Testis (tissue), 5 donors: ENCODE data around the gene BLZF1. TPM values are rescaled to one million over a fixed set of nuclear protein-coding genes. Genes with fewer than 3 reads are reported as not detected.

Experiments
- DNase-seq: peaks from one replicate; pipeline ENCODE4 v3.0.0-alpha.2; 2019
- H3K27ac ChIP-seq, 2 donors: fragments of 200-600 bp; sonication (generic); one replicate each; pipeline ENCODE4 v1.5.1; 2019
- H3K27me3 ChIP-seq: fragments of 200-600 bp; sonication (generic); one replicate; pipeline ENCODE4 v1.5.1; 2019
- H3K36me3 ChIP-seq: fragments of 200-600 bp; sonication (generic); one replicate; pipeline ENCODE4 v1.5.1; 2017; ENCODE audit warnings: low read depth; ENCODE audit errors: missing control alignments
- H3K4me1 ChIP-seq: fragments of 200-600 bp; sonication (generic); one replicate; pipeline ENCODE4 v1.5.1; 2019
- H3K4me3 ChIP-seq, 2 donors: fragments of 200-600 bp; sonication (generic); one replicate each; pipeline ENCODE4 v1.5.1; 2017 to 2019
- H3K9me3 ChIP-seq: fragments of 200-600 bp; sonication (generic); one replicate; pipeline ENCODE4 v1.5.1; 2017
- CTCF ChIP-seq, 3 experiments: fragments of 450-650 bp in 2 of 3; fragments of 200-600 bp in 1 of 3; sonication (generic) in 1 of 3; IDR thresholded peaks; one replicate each; pipeline ENCODE4 v1.5.1; 2016 to 2019; ENCODE audit warnings: antibody characterized with exemption in 3 of 3, mild to moderate bottlenecking in 2 of 3, moderate library complexity in 1 of 3
- POLR2A ChIP-seq: fragments of 450-650 bp; IDR thresholded peaks from one replicate; pipeline ENCODE4 v1.6.1; 2017; ENCODE audit warnings: antibody characterized with exemption, mild to moderate bottlenecking, moderate library complexity
- WGBS, 2 donors: methylation state at CpG; one replicate each; pipeline ENCODE4 v1.1.5; 2018; 5-methylcytosine and 5-hydroxymethylcytosine counted together
- intact Hi-C: fragments of 100-400 bp; cut with DNase I; formaldehyde crosslinking; loops from one replicate; pipeline ENCODE4 v1.15.1; 2023; ENCODE audit warnings: low total_unique reads
- long read RNA-seq, 2 donors: transcript quantifications; one replicate each; lab custom pipeline, GENCODE V29; 2026
- polyA plus RNA-seq: library from polyadenylated mRNA; stranded (reverse); fragments of 350-450 nt; fragmentation: Illumina TruSeq; extraction: RNeasy Lipid Tissue Mini Kit (QIAGEN cat#74804); gene quantifications from one replicate; pipeline ENCODE4 v1.2.3, GENCODE V29; 2014; ENCODE audit warnings: low read depth, low replicate concordance; ENCODE audit not compliant: insufficient read depth
- total RNA-seq, 2 donors: library from RNA; depleted of rRNA; stranded (reverse); fragments of >200 nt; gene quantifications; one replicate each; pipeline ENCODE4 v1.2.3, GENCODE V29; 2016

Gene BLZF1
- 10 to 100 TPM; 33.4 to 44.2 TPM for total RNA-seq
- 35.1 TPM for polyA plus RNA-seq
- long read RNA-seq, donor 1, transcript BLZF1-203 (7 exons, 2,749 nt) = major isoform, 5 of 9 reads
- long read RNA-seq, donor 1, partial matches to known transcripts = 0 of 9 reads
- long read RNA-seq, donor 1, other reads (novel, unspliced or antisense) = 0 of 9 reads
- long read RNA-seq, donor 2, transcript BLZF1-203 (7 exons, 2,749 nt) = major isoform, 6 of 24 reads
- long read RNA-seq, donor 2, partial matches to known transcripts = 15 of 24 reads
- long read RNA-seq, donor 2, other reads (novel, unspliced or antisense) = 0 of 24 reads

GRCh38 chr1:169367686-169368405 is at the start of gene BLZF1, which contains the start of gene NME7:
Gene BLZF1 (plus strand): TSS chr1:169368195. CDS start chr1:169369523, 1,328 bp downstream.
Gene NME7 (minus strand): TSS chr1:169367797. CDS start chr1:169367710, 87 bp downstream.
- intact Hi-C loops = no loop called here
- Histone ChIP-seq H3K27ac (peak within 1 kb of the TSS; percentile 76 to 84), H3K4me3 (peak within 1 kb of the TSS; percentile 64 to 88), H3K9me3 (no peaks in the 10 kb centered on the region), H3K4me1 (peaks cover 15% of the 10 kb centered on the region), H3K27me3 (no peaks in the 10 kb centered on the region), H3K36me3 (no peaks in the 10 kb centered on the region)
- TF ChIP-seq CTCF (IDR thresholded peaks at IDR 0.05) = no peak
- TF ChIP-seq POLR2A = no peak
- 0 to 1% methylated on average over 37 of the region's 37 CpGs for WGBS, 2 donors
- peak; percentile 98 for DNase-seq

- Histone ChIP-seq H3K4me3 (no peak overlapping the region), H3K27ac (no peak overlapping the region), H3K36me3 (no peaks in the 10 kb centered on the region), H3K27me3 (no peaks in the 10 kb centered on the region), H3K4me1 (no peaks in the 10 kb centered on the region), H3K9me3 (no peaks in the 10 kb centered on the region)
- 92 to 95% methylated on average over 3 of the region's 3 CpGs for WGBS, 2 donors
- DNase-seq = no peak
- TF ChIP-seq CTCF (IDR thresholded peaks at IDR 0.05) = no peak
- no peak for TF ChIP-seq POLR2A
- intact Hi-C loops = no loop called here
These were observed 49.3 kb upstream of the BLZF1 start for GRCh38 chr1:169318536-169319244.

- no peak overlapping the region for H3K4me3 ChIP-seq
- intact Hi-C loops = no loop called here
- H3K36me3 ChIP-seq = no peaks in the 10 kb centered on the region
- H3K4me1 ChIP-seq = no peaks in the 10 kb centered on the region
- TF ChIP-seq CTCF (IDR thresholded peaks at IDR 0.05) = no peak
- no peak for DNase-seq
- no peak overlapping the region for H3K27ac ChIP-seq
- 88 to 93% methylated on average over 1 of the region's 1 CpG for WGBS, 2 donors
- H3K27me3 ChIP-seq = no peaks in the 10 kb centered on the region
- H3K9me3 ChIP-seq = no peaks in the 10 kb centered on the region
These were observed 46.5 kb upstream of the BLZF1 start for GRCh38 chr1:169321539-169321938.

- no peak overlapping the region for H3K4me3 ChIP-seq
- intact Hi-C loops = no loop called here
- no peaks in the 10 kb centered on the region for H3K4me1 ChIP-seq
- no peaks in the 10 kb centered on the region for H3K9me3 ChIP-seq
- TF ChIP-seq POLR2A = no peak
- no peak for TF ChIP-seq CTCF (IDR thresholded peaks at IDR 0.05)
- WGBS, 2 donors = 94 to 96% methylated on average over 3 of the region's 3 CpGs
- H3K27me3 ChIP-seq = no peaks in the 10 kb centered on the region
- DNase-seq = no peak
- no peaks in the 10 kb centered on the region for H3K36me3 ChIP-seq
- H3K27ac ChIP-seq = no peak overlapping the region
These were observed 45.9 kb upstream of the BLZF1 start for GRCh38 chr1:169322138-169322537.
